ENCODE data around the gene KCNQ4.

Gene KCNQ4

GRCh38 chr1:40795811-40796586 is 12.4 kb downstream of the KCNQ4 start:
- no peak for DNase-seq (ENCODE audit: low spot score)

GRCh38 chr1:40796939-40797667 is 13.5 kb downstream of the KCNQ4 start:
- no peak for DNase-seq (ENCODE audit: low spot score)

GRCh38 chr1:40797668-40798010 is 14.1 kb downstream of the KCNQ4 start:
- no peak for DNase-seq (ENCODE audit: low spot score)

GRCh38 chr1:40798366-40799281 is 15.0 kb downstream of the KCNQ4 start:
- no peak for DNase-seq (ENCODE audit: low spot score)

- DNase-seq (ENCODE audit: low spot score) = no peak
Measured at GRCh38 chr1:40799351-40799867, 15.8 kb downstream of the KCNQ4 start.

GRCh38 chr1:40801742-40802077 is 18.1 kb downstream of the KCNQ4 start:
- DNase-seq (ENCODE audit: low spot score) = no peak

GRCh38 chr1:40802078-40802741 is 18.6 kb downstream of the KCNQ4 start:
- DNase-seq (ENCODE audit: low spot score) = peak; percentile 82

- DNase-seq (ENCODE audit: low spot score) = no peak
Measured at GRCh38 chr1:40802742-40803113, 19.1 kb downstream of the KCNQ4 start.

- DNase-seq (ENCODE audit: low spot score) = no peak
Measured at GRCh38 chr1:40803447-40803846, 19.9 kb downstream of the KCNQ4 start.

GRCh38 chr1:40803902-40804301 is 20.3 kb downstream of the KCNQ4 start:
- no peak for DNase-seq (ENCODE audit: low spot score)

- no peak for DNase-seq (ENCODE audit: low spot score)
Measured at GRCh38 chr1:40806240-40806639, 22.7 kb downstream of the KCNQ4 start.

- no peak for DNase-seq (ENCODE audit: low spot score)
Measured at GRCh38 chr1:40806731-40807695, 23.4 kb downstream of the KCNQ4 start.

- no peak for DNase-seq (ENCODE audit: low spot score)
Measured at GRCh38 chr1:40808002-40808401, 24.4 kb downstream of the KCNQ4 start.

- no peak for DNase-seq (ENCODE audit: low spot score)
Measured at GRCh38 chr1:40808444-40808843, 24.9 kb downstream of the KCNQ4 start.

- no peak for DNase-seq (ENCODE audit: low spot score)
Measured at GRCh38 chr1:40808909-40809308, 25.3 kb downstream of the KCNQ4 start.

- DNase-seq (ENCODE audit: low spot score) = no peak
Measured at GRCh38 chr1:40810927-40811326, 27.3 kb downstream of the KCNQ4 start.

- no peak for DNase-seq (ENCODE audit: low spot score)
Measured at GRCh38 chr1:40815420-40815819, 31.8 kb downstream of the KCNQ4 start.

- DNase-seq (ENCODE audit: low spot score) = no peak
Measured at GRCh38 chr1:40817791-40818263, 34.2 kb downstream of the KCNQ4 start.

- DNase-seq (ENCODE audit: low spot score) = peak; percentile 86
Measured at GRCh38 chr1:40818264-40818961, 34.8 kb downstream of the KCNQ4 start.

GRCh38 chr1:40819101-40819500 is 35.5 kb downstream of the KCNQ4 start:
- DNase-seq (ENCODE audit: low spot score) = no peak

Data from CD4-positive, alpha-beta T cell treated with Interleukin-15 for 4 hours (primary cell).